A673 (cell line): ENCODE measurements around the gene MYL12A. TPM values are rescaled to one million over a fixed set of nuclear protein-coding genes. Genes with fewer than 3 reads are reported as not detected.
A peak's percentile ranks its signal among the peaks of the same experiment; 100 is the strongest.

Experiments used
- BruUV-seq: library from RNA; stranded (reverse); fragments of 400-500 nt; replicated peaks from 2 replicates; lab custom pipeline; 2021; lab: Mats Ljungman, UMichigan
- CTCF ChIA-PET: fragments of 300-600 bp; sonication (Branson Sonifier 250); formaldehyde crosslinking; loops from one replicate; lab custom pipeline; 2022; ENCODE audit warnings: antibody characterized with exemption; lab: Charles Lee
- POLR2A ChIA-PET: fragments of 300-600 bp; sonication (Branson Sonifier 250); formaldehyde crosslinking; loops from one replicate; lab custom pipeline; 2022; ENCODE audit warnings: antibody characterized with exemption; ENCODE audit not compliant: low non-redundant PET; lab: Charles Lee
- DNase-seq: peaks from one replicate; pipeline ENCODE4 v3.0.0-alpha.2; 2015; ENCODE audit warnings: low spot score
- H3K27ac ChIP-seq: fragments of 200-600 bp; sonication (generic); 2 replicates; pipeline ENCODE4 v1.5.1; 2016; ENCODE audit warnings: mixed run types, low read depth, mild to moderate bottlenecking, mixed read lengths, antibody characterized with exemption, low read length; ENCODE audit not compliant: poor library complexity, severe bottlenecking
- H3K27me3 ChIP-seq: fragments of 200-600 bp; sonication (generic); replicated peaks from 2 replicates; pipeline ENCODE4 v1.6.1; 2017; ENCODE audit warnings: mixed run types, low read depth, mild to moderate bottlenecking, mixed read lengths, antibody characterized with exemption, low read length; ENCODE audit not compliant: insufficient read depth, poor library complexity
- H3K36me3 ChIP-seq: fragments of 200-600 bp; sonication (generic); 2 replicates; pipeline ENCODE4 v1.6.1; 2016; ENCODE audit warnings: mixed run types, mild to moderate bottlenecking, mixed read lengths, antibody characterized with exemption, low read length; ENCODE audit not compliant: insufficient read depth, poor library complexity, severe bottlenecking
- H3K4me1 ChIP-seq: fragments of 200-600 bp; sonication (generic); 2 replicates; pipeline ENCODE4 v1.6.1; 2017; ENCODE audit warnings: mixed run types, mild to moderate bottlenecking, mixed read lengths, antibody characterized with exemption, low read length; ENCODE audit not compliant: insufficient read depth, poor library complexity, severe bottlenecking
- H3K4me3 ChIP-seq: fragments of 200-600 bp; sonication (generic); 2 replicates; pipeline ENCODE4 v1.5.1; 2016; ENCODE audit warnings: low read depth, mixed run types, mild to moderate bottlenecking, mixed read lengths, low read length; ENCODE audit not compliant: poor library complexity, severe bottlenecking
- H3K9me3 ChIP-seq: fragments of 200-600 bp; sonication (generic); 2 replicates; pipeline ENCODE4 v1.6.1; 2016; ENCODE audit warnings: mixed run types, low read depth, mild to moderate bottlenecking, mixed read lengths, antibody characterized with exemption, low read length; ENCODE audit not compliant: poor library complexity, severe bottlenecking
- CTCF ChIP-seq: fragments of 300-800, 200-600 bp; sonication (generic); conservative IDR thresholded peaks from 2 replicates; pipeline ENCODE4 v1.5.1; 2017; ENCODE audit warnings: low read depth, mild to moderate bottlenecking, antibody characterized with exemption, low read length, moderate library complexity, mixed read lengths
- EZH2 ChIP-seq: fragments of 200-600 bp; sonication (generic); IDR thresholded peaks from 2 replicates; pipeline ENCODE4 v1.6.1; 2017; ENCODE audit warnings: borderline replicate concordance, low read depth, mild to moderate bottlenecking, mixed read lengths, antibody characterized with exemption, low read length; ENCODE audit not compliant: poor library complexity, severe bottlenecking
- intact Hi-C: fragments of 100-400 bp; cut with micrococcal nuclease; formaldehyde crosslinking; loops from one replicate; pipeline ENCODE4 v1.10.0; 2022; ENCODE audit not compliant: unreplicated experiment
- total RNA-seq: library from RNA; stranded (reverse); gene quantifications from 2 replicates; pipeline ENCODE4 v1.2.3, GENCODE V29; 2021

Gene MYL12A
- total RNA-seq, 1 experiment from 2014 or later, result 357 TPM

- H3K4me1 ChIP-seq, result peaks cover 35% of the 10 kb centered on the region
- no peak for TF ChIP-seq CTCF
- no TSS peak for BruUV-seq
- H3K27me3 ChIP-seq, result no peaks in the 10 kb centered on the region
- intact Hi-C loops, result loop anchor here (5.0 to 10.0 kb wide), 3 partner anchors 96 to 473 kb away; partner anchors contain the start of gene LPIN2
- peak; percentile 72 for DNase-seq
- peaks cover 20% of the 10 kb centered on the region for H3K36me3 ChIP-seq
- H3K27ac ChIP-seq, result peak overlapping the region; percentile 96
- peak overlapping the region; percentile 75 for H3K4me3 ChIP-seq
- H3K9me3 ChIP-seq, result no peaks in the 10 kb centered on the region
- POLR2A ChIA-PET, result no interaction called here
- CTCF ChIA-PET, result interaction anchor here (0.6 kb wide), 1 partner anchor 88 kb away, joined by 10 read pairs; no protein-coding TSS in a partner anchor
Observed at GRCh38 chr18:3248062-3248657, 559 bp downstream of the MYL12A start.

- Histone ChIP-seq H3K27ac (peak overlapping the region; percentile 96), H3K4me3 (peak overlapping the region; percentile 75), H3K9me3 (no peaks in the 10 kb centered on the region), H3K4me1 (peaks cover 40% of the 10 kb centered on the region), H3K27me3 (no peaks in the 10 kb centered on the region), H3K36me3 (peaks cover 27% of the 10 kb centered on the region)
- intact Hi-C loops, result loop anchor here (5.0 to 10.0 kb wide), 3 partner anchors 97 to 474 kb away; partner anchors contain the start of gene LPIN2
- BruUV-seq, result TSS peak; percentile 67
- ChIA-PET CTCF (no interaction called here), POLR2A (no interaction called here)
- TF ChIP-seq EZH2 (no peak), CTCF (no peak)
- peak; percentile 57 for DNase-seq
Observed at GRCh38 chr18:3248658-3249359, 1.2 kb downstream of the MYL12A start.

DNA sequence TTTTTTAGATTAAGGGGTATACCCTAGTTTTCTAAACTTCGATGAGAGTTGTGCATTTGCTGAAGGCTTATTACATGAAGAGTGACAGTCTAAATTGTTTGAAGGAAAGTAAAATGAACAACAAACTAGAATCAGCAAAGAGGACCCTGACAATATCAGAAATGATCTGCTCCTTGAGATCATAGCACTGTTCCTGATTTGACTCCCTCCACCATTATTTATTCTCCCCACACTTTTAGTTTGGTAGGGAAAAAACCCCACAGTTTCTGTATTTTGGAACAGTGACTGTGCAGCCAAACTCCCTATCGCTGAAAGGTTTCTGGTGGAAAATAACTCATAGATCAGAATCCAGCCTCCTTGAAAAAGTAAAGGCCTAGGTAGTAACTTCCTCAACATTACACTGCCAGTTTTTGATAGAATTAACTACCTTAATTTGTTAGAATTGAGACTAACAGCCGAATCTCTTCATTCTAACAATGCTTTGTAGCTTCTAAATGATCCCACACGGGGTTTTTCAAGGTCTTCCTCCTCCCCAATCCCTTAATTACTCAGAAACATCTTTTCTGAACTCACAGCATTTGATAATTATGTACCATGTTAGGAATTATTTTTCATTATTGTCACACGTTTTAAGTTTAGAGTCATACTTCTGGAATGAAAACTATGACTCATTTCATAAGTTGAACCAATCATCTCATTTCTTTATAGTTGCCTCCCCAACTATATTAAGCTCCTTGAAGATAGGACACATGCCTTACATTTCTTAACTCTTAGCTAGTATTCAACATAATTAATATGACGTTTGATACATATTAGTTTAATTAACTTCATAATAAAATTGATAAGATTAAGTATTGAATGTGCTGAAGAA, 2.9 kb downstream of the MYL12A start:
- Histone ChIP-seq H3K27me3 (no peaks in the 10 kb centered on the region), H3K4me1 (peaks cover 36% of the 10 kb centered on the region), H3K4me3 (peak overlapping the region; percentile 17), H3K9me3 (no peaks in the 10 kb centered on the region), H3K27ac (peak overlapping the region; percentile 65), H3K36me3 (peaks cover 43% of the 10 kb centered on the region)
- peak; percentile 35 for DNase-seq
- BruUV-seq, result no TSS peak
- CTCF ChIA-PET, result interaction anchor here (0.6 kb wide), 1 partner anchor 303 kb away, joined by 4 read pairs; no protein-coding TSS in a partner anchor
- TF ChIP-seq CTCF (no peak), EZH2 (no peak)
- POLR2A ChIA-PET, result interaction anchor here (0.6 kb wide), 1 partner anchor 119 kb away, joined by 5 read pairs; no protein-coding TSS in a partner anchor
- intact Hi-C loops, result no loop called here
